Measurements from ENCODE around the gene ZNF850. TPM values are rescaled to one million over a fixed set of nuclear protein-coding genes. Genes with fewer than 3 reads are reported as not detected.

Gene ZNF850
- total RNA-seq, 1 donor = 2.5 TPM

DNA sequence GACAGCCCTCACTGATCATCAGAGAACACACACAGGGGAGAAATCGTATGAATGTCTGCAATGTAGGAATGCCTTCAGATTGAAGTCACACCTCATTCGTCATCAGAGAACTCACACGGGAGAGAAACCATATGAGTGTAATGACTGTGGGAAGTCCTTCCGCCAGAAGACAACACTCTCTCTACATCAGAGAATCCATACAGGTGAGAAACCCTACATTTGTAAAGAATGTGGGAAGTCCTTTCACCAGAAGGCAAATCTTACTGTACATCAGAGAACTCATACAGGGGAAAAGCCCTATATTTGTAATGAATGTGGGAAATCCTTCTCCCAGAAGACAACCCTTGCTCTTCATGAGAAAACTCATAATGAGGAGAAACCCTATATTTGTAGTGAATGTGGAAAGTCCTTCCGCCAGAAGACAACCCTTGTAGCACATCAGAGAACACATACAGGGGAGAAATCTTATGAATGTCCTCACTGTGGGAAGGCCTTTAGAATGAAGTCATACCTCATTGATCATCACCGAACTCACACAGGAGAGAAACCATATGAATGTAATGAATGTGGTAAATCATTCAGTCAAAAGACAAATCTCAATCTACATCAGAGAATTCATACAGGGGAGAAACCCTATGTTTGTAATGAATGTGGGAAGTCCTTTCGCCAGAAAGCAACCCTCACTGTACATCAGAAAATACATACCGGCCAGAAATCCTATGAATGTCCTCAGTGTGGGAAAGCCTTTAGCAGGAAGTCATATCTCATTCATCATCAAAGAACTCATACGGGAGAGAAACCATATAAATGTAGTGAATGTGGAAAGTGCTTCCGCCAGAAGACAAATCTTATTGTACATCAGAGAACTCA, 52.7 kb downstream of the ZNF850 start:
- no peaks in the 10 kb centered on the region for H3K79me2 ChIP-seq (ENCODE audit: insufficient read depth, low read length)
- H3K4me3 ChIP-seq (ENCODE audit: insufficient read depth, low read length) = no peak overlapping the region
- no peak overlapping the region for H2AFZ ChIP-seq (ENCODE audit: low read length)
- H4K20me1 ChIP-seq (ENCODE audit: insufficient read depth, low read length) = no peaks in the 10 kb centered on the region
- peaks cover 56% of the 10 kb centered on the region for H3K36me3 ChIP-seq (ENCODE audit: insufficient read depth, low read length)
- peaks cover 64% of the 10 kb centered on the region for H3K9me3 ChIP-seq (ENCODE audit: low read depth, low read length)
- H3K27ac ChIP-seq (ENCODE audit: low read depth, low read length) = no peak overlapping the region
- no peaks in the 10 kb centered on the region for H3K4me1 ChIP-seq (ENCODE audit: insufficient read depth, low read length)
- TF ChIP-seq, protein P1, sequence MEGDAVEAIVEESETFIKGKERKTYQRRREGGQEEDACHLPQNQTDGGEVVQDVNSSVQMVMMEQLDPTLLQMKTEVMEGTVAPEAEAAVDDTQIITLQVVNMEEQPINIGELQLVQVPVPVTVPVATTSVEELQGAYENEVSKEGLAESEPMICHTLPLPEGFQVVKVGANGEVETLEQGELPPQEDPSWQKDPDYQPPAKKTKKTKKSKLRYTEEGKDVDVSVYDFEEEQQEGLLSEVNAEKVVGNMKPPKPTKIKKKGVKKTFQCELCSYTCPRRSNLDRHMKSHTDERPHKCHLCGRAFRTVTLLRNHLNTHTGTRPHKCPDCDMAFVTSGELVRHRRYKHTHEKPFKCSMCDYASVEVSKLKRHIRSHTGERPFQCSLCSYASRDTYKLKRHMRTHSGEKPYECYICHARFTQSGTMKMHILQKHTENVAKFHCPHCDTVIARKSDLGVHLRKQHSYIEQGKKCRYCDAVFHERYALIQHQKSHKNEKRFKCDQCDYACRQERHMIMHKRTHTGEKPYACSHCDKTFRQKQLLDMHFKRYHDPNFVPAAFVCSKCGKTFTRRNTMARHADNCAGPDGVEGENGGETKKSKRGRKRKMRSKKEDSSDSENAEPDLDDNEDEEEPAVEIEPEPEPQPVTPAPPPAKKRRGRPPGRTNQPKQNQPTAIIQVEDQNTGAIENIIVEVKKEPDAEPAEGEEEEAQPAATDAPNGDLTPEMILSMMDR (IDR thresholded peaks at IDR 0.05; ENCODE audit: extremely low read depth, low read depth, low read length) = no peak
- H3K4me2 ChIP-seq (ENCODE audit: insufficient read depth, low read length) = no peak overlapping the region
- no peaks in the 10 kb centered on the region for H3K27me3 ChIP-seq (ENCODE audit: insufficient read depth, low read length)
- DNase-seq (ENCODE audit: insufficient read length, low spot score, missing footprints) = no peak

DNA sequence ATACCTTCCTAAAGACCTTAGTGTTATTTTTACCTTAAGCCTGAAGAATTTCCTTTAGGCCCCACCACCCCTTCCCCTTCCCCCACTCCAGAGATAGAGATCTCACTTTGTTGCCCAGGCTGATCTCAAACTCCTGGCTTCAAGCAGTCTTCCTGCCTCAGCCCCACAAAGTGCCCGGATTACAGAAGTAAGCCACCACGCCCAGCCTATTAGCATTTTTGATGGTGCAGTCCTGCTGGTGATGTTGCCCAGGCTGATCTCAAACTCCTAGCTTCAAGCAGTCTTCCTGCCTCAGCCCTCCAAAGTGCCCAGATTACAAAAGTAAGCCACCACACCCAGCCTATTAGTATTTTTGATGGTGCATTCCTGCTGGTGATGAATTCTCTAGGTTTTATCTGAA, 63.2 kb downstream of the ZNF850 start:
- H3K27ac ChIP-seq (ENCODE audit: low read depth, low read length) = no peak overlapping the region
- H3K27me3 ChIP-seq (ENCODE audit: insufficient read depth, low read length) = no peaks in the 10 kb centered on the region
- no peak overlapping the region for H3K4me3 ChIP-seq (ENCODE audit: insufficient read depth, low read length)
- TF ChIP-seq, protein P1 (IDR thresholded peaks at IDR 0.05; ENCODE audit: extremely low read depth, low read depth, low read length) = no peak
- no peak for DNase-seq (ENCODE audit: insufficient read length, low spot score, missing footprints)
- H3K36me3 ChIP-seq (ENCODE audit: insufficient read depth, low read length) = peaks cover 39% of the 10 kb centered on the region
- H3K4me2 ChIP-seq (ENCODE audit: insufficient read depth, low read length) = no peak overlapping the region
- peaks cover 31% of the 10 kb centered on the region for H3K9me3 ChIP-seq (ENCODE audit: low read depth, low read length)
- H2AFZ ChIP-seq (ENCODE audit: low read length) = no peak overlapping the region
- no peaks in the 10 kb centered on the region for H3K4me1 ChIP-seq (ENCODE audit: insufficient read depth, low read length)
- H3K79me2 ChIP-seq (ENCODE audit: insufficient read depth, low read length) = peaks cover 56% of the 10 kb centered on the region
- no peaks in the 10 kb centered on the region for H4K20me1 ChIP-seq (ENCODE audit: insufficient read depth, low read length)

DNA sequence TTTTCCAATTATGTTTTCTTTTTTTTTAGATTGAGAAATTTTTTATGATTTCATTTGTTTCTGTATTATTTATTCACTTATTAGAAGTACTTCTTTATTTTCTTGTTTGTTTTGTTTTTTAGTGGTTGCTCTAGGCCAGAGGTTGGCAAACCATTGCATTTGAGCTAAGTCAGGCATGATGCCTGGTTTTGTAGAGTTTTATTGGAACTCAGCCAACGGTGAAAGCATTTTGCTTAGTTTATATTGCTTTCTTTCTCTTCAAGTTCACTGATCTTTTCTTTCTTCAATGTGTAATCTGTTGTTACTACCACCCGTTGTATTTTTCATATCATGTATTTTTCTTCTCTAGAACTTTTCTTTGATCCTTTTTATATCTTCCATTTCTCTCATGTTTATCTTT, 65.5 kb downstream of the ZNF850 start:
- no peak for DNase-seq (ENCODE audit: insufficient read length, low spot score, missing footprints)
- Histone ChIP-seq H4K20me1 (ENCODE audit: insufficient read depth, low read length) (no peaks in the 10 kb centered on the region), H3K79me2 (ENCODE audit: insufficient read depth, low read length) (peaks cover 61% of the 10 kb centered on the region), H3K27me3 (ENCODE audit: insufficient read depth, low read length) (no peaks in the 10 kb centered on the region), H3K4me3 (ENCODE audit: insufficient read depth, low read length) (no peak overlapping the region), H2AFZ (ENCODE audit: low read length) (no peak overlapping the region), H3K27ac (ENCODE audit: low read depth, low read length) (no peak overlapping the region), H3K36me3 (ENCODE audit: insufficient read depth, low read length) (peaks cover 18% of the 10 kb centered on the region), H3K4me1 (ENCODE audit: insufficient read depth, low read length) (no peaks in the 10 kb centered on the region), H3K4me2 (ENCODE audit: insufficient read depth, low read length) (no peak overlapping the region), H3K9me3 (ENCODE audit: low read depth, low read length) (peaks cover 17% of the 10 kb centered on the region)
- TF ChIP-seq, protein P1 (IDR thresholded peaks at IDR 0.05; ENCODE audit: extremely low read depth, low read depth, low read length) = no peak

DNA sequence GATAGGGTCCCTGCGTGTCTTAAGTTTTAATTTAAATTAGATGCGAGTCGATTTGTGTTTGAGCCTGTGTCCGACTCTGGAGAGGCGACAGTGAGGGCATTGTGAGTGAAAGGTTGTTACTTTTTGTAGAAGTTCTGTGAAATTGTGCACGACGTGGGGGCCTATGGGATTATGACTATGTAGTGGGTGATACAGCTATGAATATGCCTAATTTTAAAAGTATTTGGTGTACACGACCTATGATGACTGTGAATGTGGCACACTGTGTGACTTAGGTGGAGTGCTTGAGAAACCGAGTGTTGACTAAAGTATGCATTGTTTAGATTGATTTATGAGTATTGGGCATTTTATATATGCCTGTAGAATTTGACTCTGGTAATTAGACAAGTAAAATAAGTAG, 84.5 kb downstream of the ZNF850 start:
- H3K9me3 ChIP-seq (ENCODE audit: low read depth, low read length) = no peaks in the 10 kb centered on the region
- H4K20me1 ChIP-seq (ENCODE audit: insufficient read depth, low read length) = no peaks in the 10 kb centered on the region
- H3K4me1 ChIP-seq (ENCODE audit: insufficient read depth, low read length) = peaks cover 7% of the 10 kb centered on the region
- no peaks in the 10 kb centered on the region for H3K27me3 ChIP-seq (ENCODE audit: insufficient read depth, low read length)
- DNase-seq (ENCODE audit: insufficient read length, low spot score, missing footprints) = no peak
- peaks cover 38% of the 10 kb centered on the region for H3K36me3 ChIP-seq (ENCODE audit: insufficient read depth, low read length)
- H3K79me2 ChIP-seq (ENCODE audit: insufficient read depth, low read length) = peaks cover 47% of the 10 kb centered on the region
- peak overlapping the region; percentile 76 for H3K27ac ChIP-seq (ENCODE audit: low read depth, low read length)
- peak overlapping the region; percentile 95 for H3K4me3 ChIP-seq (ENCODE audit: insufficient read depth, low read length)
- TF ChIP-seq, protein P1 (IDR thresholded peaks at IDR 0.05; ENCODE audit: extremely low read depth, low read depth, low read length) = no peak
- H3K4me2 ChIP-seq (ENCODE audit: insufficient read depth, low read length) = peak overlapping the region; percentile 90
- H2AFZ ChIP-seq (ENCODE audit: low read length) = peak overlapping the region; percentile 96
